Measurements from ENCODE around the gene RFPL2. TPM values are rescaled to one million over a fixed set of nuclear protein-coding genes. Genes with fewer than 3 reads are reported as not detected.

RFPL2 gene
- total RNA-seq, 2 experiments from 2014 or later = 0.52 to 0.53 TPM

GRCh38 chr22:32222991-32223390, 18.1 kb upstream of the RFPL2 start:
- DNase-seq = no peak
- no peak overlapping the region for H3K4me3 Mint-ChIP-seq
- no peaks in the 10 kb centered on the region for H3K9me3 Mint-ChIP-seq
- no peaks in the 10 kb centered on the region for H3K4me1 Mint-ChIP-seq (ENCODE audit: low read depth)
- H3K27ac Mint-ChIP-seq = no peak overlapping the region
- H3K27me3 Mint-ChIP-seq = peaks cover 4% of the 10 kb centered on the region
- intact Hi-C loops (cut with micrococcal nuclease) = no loop called here
- no peaks in the 10 kb centered on the region for H3K36me3 Mint-ChIP-seq
- POLR2A ChIA-PET = no interaction called here
- CTCF ChIA-PET = interaction anchor here (0.7 to 1.1 kb wide), 3 partner anchors 15 to 245 kb away, joined by 3 to 4 read pairs (median 3); no protein-coding TSS in a partner anchor

- Mint-ChIP-seq H3K4me1 (ENCODE audit: low read depth) (no peaks in the 10 kb centered on the region), H3K27ac (no peak overlapping the region), H3K4me3 (no peak overlapping the region), H3K9me3 (no peaks in the 10 kb centered on the region), H3K36me3 (no peaks in the 10 kb centered on the region), H3K27me3 (peaks cover 5% of the 10 kb centered on the region)
- DNase-seq = no peak
- ChIA-PET POLR2A (no interaction called here), CTCF (interaction anchor here (0.6 kb wide), 1 partner anchor 17 kb away, joined by 3 read pairs; no protein-coding TSS in a partner anchor)
- intact Hi-C loops (cut with micrococcal nuclease) = no loop called here
Observed at GRCh38 chr22:32219026-32219425, 14.2 kb upstream of the RFPL2 start.

- H3K4me1 Mint-ChIP-seq (ENCODE audit: low read depth) = no peaks in the 10 kb centered on the region
- no peaks in the 10 kb centered on the region for H3K36me3 Mint-ChIP-seq
- H3K27ac Mint-ChIP-seq = no peak overlapping the region
- DNase-seq = no peak
- intact Hi-C loops (cut with micrococcal nuclease) = no loop called here
- peaks cover 5% of the 10 kb centered on the region for H3K27me3 Mint-ChIP-seq
- no peak overlapping the region for H3K4me3 Mint-ChIP-seq
- no peaks in the 10 kb centered on the region for H3K9me3 Mint-ChIP-seq
- POLR2A ChIA-PET = no interaction called here
- CTCF ChIA-PET = no interaction called here
Observed at GRCh38 chr22:32218470-32218869, 13.6 kb upstream of the RFPL2 start.

- Mint-ChIP-seq H3K27me3 (peaks cover 5% of the 10 kb centered on the region), H3K4me3 (no peak overlapping the region), H3K4me1 (ENCODE audit: low read depth) (no peaks in the 10 kb centered on the region), H3K36me3 (no peaks in the 10 kb centered on the region), H3K27ac (no peak overlapping the region), H3K9me3 (no peaks in the 10 kb centered on the region)
- DNase-seq = no peak
- intact Hi-C loops (cut with micrococcal nuclease) = no loop called here
- ChIA-PET POLR2A (no interaction called here), CTCF (interaction anchor here (0.8 kb wide), 1 partner anchor 15 kb away, joined by 4 read pairs; no protein-coding TSS in a partner anchor)
Observed at GRCh38 chr22:32217465-32217864, 12.6 kb upstream of the RFPL2 start.

GRCh38 chr22:32216911-32217310, 12.0 kb upstream of the RFPL2 start:
- Mint-ChIP-seq H3K27ac (no peak overlapping the region), H3K9me3 (no peaks in the 10 kb centered on the region), H3K27me3 (peaks cover 5% of the 10 kb centered on the region), H3K36me3 (no peaks in the 10 kb centered on the region), H3K4me1 (ENCODE audit: low read depth) (no peaks in the 10 kb centered on the region), H3K4me3 (no peak overlapping the region)
- no peak for DNase-seq
- ChIA-PET POLR2A (no interaction called here), CTCF (interaction anchor here (0.8 kb wide), 1 partner anchor 15 kb away, joined by 4 read pairs; no protein-coding TSS in a partner anchor)
- intact Hi-C loops (cut with micrococcal nuclease) = no loop called here

- no peak for DNase-seq
- CTCF ChIA-PET = interaction anchor here (0.6 to 1.1 kb wide), 2 partner anchors 9 to 23 kb away, joined by 3 to 4 read pairs; no protein-coding TSS in a partner anchor
- Mint-ChIP-seq H3K27ac (no peak overlapping the region), H3K9me3 (no peaks in the 10 kb centered on the region), H3K27me3 (peaks cover 2% of the 10 kb centered on the region), H3K36me3 (no peaks in the 10 kb centered on the region), H3K4me3 (no peak overlapping the region), H3K4me1 (ENCODE audit: low read depth) (peaks cover 9% of the 10 kb centered on the region)
- intact Hi-C loops (cut with micrococcal nuclease) = no loop called here
- POLR2A ChIA-PET = no interaction called here
Observed at GRCh38 chr22:32211011-32211410, 6.1 kb upstream of the RFPL2 start.

GRCh38 chr22:32208681-32209080, 3.8 kb upstream of the RFPL2 start:
- intact Hi-C loops (cut with micrococcal nuclease) = no loop called here
- H3K4me3 Mint-ChIP-seq = no peak overlapping the region

GRCh38 chr22:32207971-32208480, 3.2 kb upstream of the RFPL2 start:
- Mint-ChIP-seq H3K4me1 (ENCODE audit: low read depth) (peaks cover 29% of the 10 kb centered on the region), H3K27ac (no peak overlapping the region), H3K36me3 (no peaks in the 10 kb centered on the region), H3K4me3 (no peak overlapping the region), H3K27me3 (peaks cover 6% of the 10 kb centered on the region), H3K9me3 (no peaks in the 10 kb centered on the region)
- intact Hi-C loops (cut with micrococcal nuclease) = loop anchor here (2.0 kb wide), 3 partner anchors 65 to 265 kb away; no protein-coding TSS in a partner anchor
- DNase-seq = no peak
- CTCF ChIA-PET = interaction anchor here (1.1 kb wide), 1 partner anchor 16 kb away, joined by 3 read pairs; no protein-coding TSS in a partner anchor
- POLR2A ChIA-PET = no interaction called here

More at GRCh38 chr22:32208681-32209080, 3.8 kb upstream of the RFPL2 start:
- H3K4me1 Mint-ChIP-seq (ENCODE audit: low read depth) = peaks cover 23% of the 10 kb centered on the region
- no peak for DNase-seq
- peaks cover 3% of the 10 kb centered on the region for H3K27me3 Mint-ChIP-seq
- no peak overlapping the region for H3K27ac Mint-ChIP-seq
- H3K36me3 Mint-ChIP-seq = no peaks in the 10 kb centered on the region
- ChIA-PET CTCF (no interaction called here), POLR2A (no interaction called here)
- no peaks in the 10 kb centered on the region for H3K9me3 Mint-ChIP-seq

GRCh38 chr22:32206774-32207758, 2.2 kb upstream of the RFPL2 start:
- ChIA-PET POLR2A (no interaction called here), CTCF (interaction anchor here (0.6 to 1.1 kb wide), 3 partner anchors 17 to 182 kb away, joined by 3 read pairs; no protein-coding TSS in a partner anchor)
- peaks cover 37% of the 10 kb centered on the region for H3K4me1 Mint-ChIP-seq (ENCODE audit: low read depth)
- intact Hi-C loops (cut with micrococcal nuclease) = loop anchor here (2.0 kb wide), 3 partner anchors 64 to 266 kb away; no protein-coding TSS in a partner anchor
- H3K27me3 Mint-ChIP-seq = peaks cover 6% of the 10 kb centered on the region
- H3K9me3 Mint-ChIP-seq = no peaks in the 10 kb centered on the region
- H3K36me3 Mint-ChIP-seq = no peaks in the 10 kb centered on the region
- H3K27ac Mint-ChIP-seq = no peak overlapping the region
- peak; percentile 61 for DNase-seq
- H3K4me3 Mint-ChIP-seq = no peak overlapping the region

GRCh38 chr22:32205974-32206773, 1.3 kb upstream of the RFPL2 start:
- Mint-ChIP-seq H3K4me3 (no peak overlapping the region), H3K9me3 (no peaks in the 10 kb centered on the region), H3K4me1 (ENCODE audit: low read depth) (peaks cover 42% of the 10 kb centered on the region), H3K36me3 (no peaks in the 10 kb centered on the region), H3K27me3 (peaks cover 6% of the 10 kb centered on the region), H3K27ac (no peak overlapping the region)
- DNase-seq = no peak
- ChIA-PET POLR2A (no interaction called here), CTCF (no interaction called here)
- intact Hi-C loops (cut with micrococcal nuclease) = loop anchor here (2.0 kb wide), 3 partner anchors 63 to 267 kb away; no protein-coding TSS in a partner anchor

GRCh38 chr22:32204040-32204855, 625 bp downstream of the RFPL2 start:
- Mint-ChIP-seq H3K27me3 (peaks cover 6% of the 10 kb centered on the region), H3K36me3 (no peaks in the 10 kb centered on the region), H3K4me1 (ENCODE audit: low read depth) (peaks cover 48% of the 10 kb centered on the region), H3K27ac (peak overlapping the region; percentile 51), H3K4me3 (peak overlapping the region; percentile 70), H3K9me3 (no peaks in the 10 kb centered on the region)
- peak; percentile 46 for DNase-seq
- ChIA-PET CTCF (no interaction called here), POLR2A (no interaction called here)
- intact Hi-C loops (cut with micrococcal nuclease) = loop anchor here (5.0 kb wide), 2 partner anchors 37 to 63 kb away; no protein-coding TSS in a partner anchor

Measured in activated CD4-positive, alpha-beta memory T cell treated with anti-CD3 and anti-CD28 coated beads for 36 hours (primary cell).